ENCODE data around the gene PMP22. TPM values are rescaled to one million over a fixed set of nuclear protein-coding genes. Genes with fewer than 3 reads are reported as not detected.

The PMP22 gene
- total and polyA plus RNA-seq, 2 donors = 12.5 to 74.0 TPM

- Histone ChIP-seq H3K4me3 (ENCODE audit: low read length in 2 of 2) (no peak overlapping the region), H3K4me1 (ENCODE audit: control insufficient read depth in 2 of 2, insufficient read depth in 2 of 2, low read length in 2 of 2) (no peaks in the 10 kb centered on the region), H3K27me3 (ENCODE audit: control insufficient read depth in 2 of 2, insufficient read depth in 1 of 2, low read length in 1 of 2) (peaks cover 7 to 27% of the 10 kb centered on the region in 2 donors), H3K27ac (ENCODE audit: low read depth in 1 of 2, low read length in 1 of 2) (no peak overlapping the region), H3K9me3 (ENCODE audit: control insufficient read depth in 2 of 2, insufficient read depth in 1 of 2, low read length in 1 of 2) (peaks cover 0 to 1% of the 10 kb centered on the region in 2 donors), H3K36me3 (ENCODE audit: control insufficient read depth in 2 of 2, insufficient read depth in 2 of 2, low read length in 1 of 2) (no peaks in the 10 kb centered on the region)
- WGBS = 71% methylated on average over 7 of the region's 7 CpGs
- DNase-seq (ENCODE audit: low read depth in 6 of 9, low spot score in 9 of 9) = no peak
Measured at GRCh38 chr17:15269087-15269779, 4.1 kb upstream of the PMP22 start.

- Histone ChIP-seq H3K36me3 (ENCODE audit: control insufficient read depth in 2 of 2, insufficient read depth in 2 of 2, low read length in 1 of 2) (no peaks in the 10 kb centered on the region), H3K4me1 (ENCODE audit: control insufficient read depth in 2 of 2, insufficient read depth in 2 of 2, low read length in 2 of 2) (no peaks in the 10 kb centered on the region), H3K27ac (ENCODE audit: low read depth in 1 of 2, low read length in 1 of 2) (no peak overlapping the region), H3K4me3 (ENCODE audit: low read length in 2 of 2) (no peak overlapping the region), H3K9me3 (ENCODE audit: control insufficient read depth in 2 of 2, insufficient read depth in 1 of 2, low read length in 1 of 2) (peaks cover 0 to 1% of the 10 kb centered on the region in 2 donors), H3K27me3 (ENCODE audit: control insufficient read depth in 2 of 2, insufficient read depth in 1 of 2, low read length in 1 of 2) (peaks cover 13 to 34% of the 10 kb centered on the region in 2 donors)
- no peak for DNase-seq (ENCODE audit: low read depth in 6 of 9, low spot score in 9 of 9)
- 52% methylated on average over 1 of the region's 1 CpG for WGBS
Measured at GRCh38 chr17:15268461-15268860, 3.3 kb upstream of the PMP22 start.

GRCh38 chr17:15267996-15268395, 2.9 kb upstream of the PMP22 start:
- no peak overlapping the region for H3K4me3 ChIP-seq (ENCODE audit: low read length in 2 of 2)
- no peaks in the 10 kb centered on the region for H3K36me3 ChIP-seq (ENCODE audit: control insufficient read depth in 2 of 2, insufficient read depth in 2 of 2, low read length in 1 of 2)
- H3K27me3 ChIP-seq (ENCODE audit: control insufficient read depth in 2 of 2, insufficient read depth in 1 of 2, low read length in 1 of 2) = peaks cover 18 to 39% of the 10 kb centered on the region in 2 donors
- no peak overlapping the region for H3K27ac ChIP-seq (ENCODE audit: low read depth in 1 of 2, low read length in 1 of 2)
- H3K4me1 ChIP-seq (ENCODE audit: control insufficient read depth in 2 of 2, insufficient read depth in 2 of 2, low read length in 2 of 2) = no peaks in the 10 kb centered on the region
- DNase-seq (ENCODE audit: low read depth in 6 of 9, low spot score in 9 of 9) = no peak
- WGBS = 91% methylated on average over 3 of the region's 3 CpGs
- H3K9me3 ChIP-seq (ENCODE audit: control insufficient read depth in 2 of 2, insufficient read depth in 1 of 2, low read length in 1 of 2) = peaks cover 0 to 1% of the 10 kb centered on the region in 2 donors

GRCh38 chr17:15266325-15267125, 1.4 kb upstream of the PMP22 start:
- no peak overlapping the region for H3K4me3 ChIP-seq (ENCODE audit: low read length in 2 of 2)
- peaks cover 0 to 1% of the 10 kb centered on the region in 2 donors for H3K9me3 ChIP-seq (ENCODE audit: control insufficient read depth in 2 of 2, insufficient read depth in 1 of 2, low read length in 1 of 2)
- H3K36me3 ChIP-seq (ENCODE audit: control insufficient read depth in 2 of 2, insufficient read depth in 2 of 2, low read length in 1 of 2) = no peaks in the 10 kb centered on the region
- no peaks in the 10 kb centered on the region for H3K4me1 ChIP-seq (ENCODE audit: control insufficient read depth in 2 of 2, insufficient read depth in 2 of 2, low read length in 2 of 2)
- WGBS = 91% methylated on average over 13 of the region's 13 CpGs
- no peak overlapping the region for H3K27ac ChIP-seq (ENCODE audit: low read depth in 1 of 2, low read length in 1 of 2)
- no peak for DNase-seq (ENCODE audit: low read depth in 6 of 9, low spot score in 9 of 9)
- H3K27me3 ChIP-seq (ENCODE audit: control insufficient read depth in 2 of 2, insufficient read depth in 1 of 2, low read length in 1 of 2) = peaks cover 32 to 53% of the 10 kb centered on the region in 2 donors

- WGBS = 81% methylated on average over 2 of the region's 2 CpGs
Measured at GRCh38 chr17:15264542-15264941, 584 bp downstream of the PMP22 start.

GRCh38 chr17:15263680-15264079, 1.4 kb downstream of the PMP22 start:
- Histone ChIP-seq H3K27ac (ENCODE audit: low read depth in 1 of 2, low read length in 1 of 2) (no peak overlapping the region), H3K9me3 (ENCODE audit: control insufficient read depth in 2 of 2, insufficient read depth in 1 of 2, low read length in 1 of 2) (peaks cover 0 to 1% of the 10 kb centered on the region in 2 donors), H3K27me3 (ENCODE audit: control insufficient read depth in 2 of 2, insufficient read depth in 1 of 2, low read length in 1 of 2) (peaks cover 50 to 78% of the 10 kb centered on the region in 2 donors), H3K36me3 (ENCODE audit: control insufficient read depth in 2 of 2, insufficient read depth in 2 of 2, low read length in 1 of 2) (no peaks in the 10 kb centered on the region), H3K4me1 (ENCODE audit: control insufficient read depth in 2 of 2, insufficient read depth in 2 of 2, low read length in 2 of 2) (peaks cover 0 to 4% of the 10 kb centered on the region in 2 donors), H3K4me3 (ENCODE audit: low read length in 2 of 2) (no peak overlapping the region)
- 75% methylated on average over 3 of the region's 3 CpGs for WGBS
- DNase-seq (ENCODE audit: low read depth in 6 of 9, low spot score in 9 of 9) = no peak

More at GRCh38 chr17:15264542-15264941, 584 bp downstream of the PMP22 start:
- Histone ChIP-seq H3K9me3 (ENCODE audit: control insufficient read depth in 2 of 2, insufficient read depth in 1 of 2, low read length in 1 of 2) (peaks cover 0 to 1% of the 10 kb centered on the region in 2 donors), H3K4me1 (ENCODE audit: control insufficient read depth in 2 of 2, insufficient read depth in 2 of 2, low read length in 2 of 2) (peaks cover 0 to 4% of the 10 kb centered on the region in 2 donors), H3K27ac (ENCODE audit: low read depth in 1 of 2, low read length in 1 of 2) (no peak overlapping the region), H3K27me3 (ENCODE audit: control insufficient read depth in 2 of 2, insufficient read depth in 1 of 2, low read length in 1 of 2) (peaks cover 50 to 71% of the 10 kb centered on the region in 2 donors), H3K36me3 (ENCODE audit: control insufficient read depth in 2 of 2, insufficient read depth in 2 of 2, low read length in 1 of 2) (no peaks in the 10 kb centered on the region), H3K4me3 (ENCODE audit: low read length in 2 of 2) (no peak overlapping the region)
- no peak for DNase-seq (ENCODE audit: low read depth in 6 of 9, low spot score in 9 of 9)

- WGBS = 6% methylated on average over 17 of the region's 17 CpGs
- Histone ChIP-seq H3K4me3 (ENCODE audit: low read length in 2 of 2) (peak overlapping the region in 1 of 2 donors; percentile 29), H3K27me3 (ENCODE audit: control insufficient read depth in 2 of 2, insufficient read depth in 1 of 2, low read length in 1 of 2) (peaks cover 52 to 83% of the 10 kb centered on the region in 2 donors), H3K27ac (ENCODE audit: low read depth in 1 of 2, low read length in 1 of 2) (no peak overlapping the region), H3K4me1 (ENCODE audit: control insufficient read depth in 2 of 2, insufficient read depth in 2 of 2, low read length in 2 of 2) (peaks cover 0 to 4% of the 10 kb centered on the region in 2 donors), H3K36me3 (ENCODE audit: control insufficient read depth in 2 of 2, insufficient read depth in 2 of 2, low read length in 1 of 2) (no peaks in the 10 kb centered on the region), H3K9me3 (ENCODE audit: control insufficient read depth in 2 of 2, insufficient read depth in 1 of 2, low read length in 1 of 2) (peaks cover 0 to 1% of the 10 kb centered on the region in 2 donors)
- no peak for DNase-seq (ENCODE audit: low read depth in 6 of 9, low spot score in 9 of 9)
Measured at GRCh38 chr17:15263206-15263579, 1.9 kb downstream of the PMP22 start.

- Histone ChIP-seq H3K9me3 (ENCODE audit: control insufficient read depth in 2 of 2, insufficient read depth in 1 of 2, low read length in 1 of 2) (peaks cover 0 to 1% of the 10 kb centered on the region in 2 donors), H3K4me1 (ENCODE audit: control insufficient read depth in 2 of 2, insufficient read depth in 2 of 2, low read length in 2 of 2) (peaks cover 0 to 4% of the 10 kb centered on the region in 2 donors), H3K36me3 (ENCODE audit: control insufficient read depth in 2 of 2, insufficient read depth in 2 of 2, low read length in 1 of 2) (no peaks in the 10 kb centered on the region), H3K27me3 (ENCODE audit: control insufficient read depth in 2 of 2, insufficient read depth in 1 of 2, low read length in 1 of 2) (peaks cover 52 to 85% of the 10 kb centered on the region in 2 donors), H3K4me3 (ENCODE audit: low read length in 2 of 2) (peak overlapping the region; percentile 29 to 30), H3K27ac (ENCODE audit: low read depth in 1 of 2, low read length in 1 of 2) (peak overlapping the region; percentile 57 to 81)
- DNase-seq (ENCODE audit: low read depth in 6 of 9, low spot score in 9 of 9) = peak in 1 of 9 donors; percentile 8
- 4% methylated on average over 60 of the region's 60 CpGs for WGBS
Measured at GRCh38 chr17:15262291-15263205, 2.6 kb downstream of the PMP22 start.
